HCT116 (cell line): ENCODE data around the gene CLSTN3. TPM values are rescaled to one million over a fixed set of nuclear protein-coding genes. Genes with fewer than 3 reads are reported as not detected.
A peak's percentile ranks its signal among the peaks of the same experiment; 100 is the strongest.

Experiments
- ATAC-seq: fragments of 200-7000 bp; cut with Tn5 transposase; 2 replicates; pipeline ENCODE4 v1.9.1; 2020; ENCODE audit warnings: mild to moderate bottlenecking, moderate library complexity
- BruUV-seq: library from RNA; stranded (reverse); fragments of 400-500 nt; replicated peaks from 2 replicates; lab custom pipeline; 2021; lab: Mats Ljungman, UMichigan
- CTCF ChIA-PET: fragments of 300-600 bp; sonication (Branson Sonifier 250); formaldehyde crosslinking; loops from one replicate; lab custom pipeline; 2021; ENCODE audit warnings: antibody characterized with exemption; lab: Charles Lee
- POLR2A ChIA-PET: fragments of 300-600, 350-600 bp; sonication (Branson Sonifier 250); formaldehyde crosslinking; loops from one replicate; lab custom pipeline; 2021; ENCODE audit warnings: antibody characterized with exemption; lab: Charles Lee
- RAD21 ChIA-PET, 2 experiments: fragments of 300-600 bp; sonication (Branson Sonifier 250); formaldehyde crosslinking; loops; one replicate each; lab custom pipeline; 2023; ENCODE audit warnings: low total read pairs in 2 of 2; ENCODE audit not compliant: uncharacterized antibody in 2 of 2, unreplicated experiment in 2 of 2, low non-redundant PET in 1 of 2; lab: Charles Lee
- DNase-seq: peaks from one replicate; pipeline ENCODE4 v3.0.0-alpha.2; 2010; ENCODE audit warnings: low read depth, low spot score
- H2AFZ ChIP-seq: fragments of 200-600 bp; shearing (Covaris generic), sonication (generic); 2 replicates; pipeline ENCODE4 v1.6.1; 2017; ENCODE audit warnings: low read depth, mixed run types, mixed read lengths, antibody characterized with exemption, low read length; ENCODE audit not compliant: poor library complexity, severe bottlenecking
- H3K27ac ChIP-seq: 2 replicates; pipeline ENCODE4 v1.5.1; 2012; ENCODE audit warnings: low read depth, low read length
- H3K27me3 ChIP-seq: fragments of 200-600 bp; sonication (generic); 2 replicates; pipeline ENCODE4 v1.6.1; 2016; ENCODE audit warnings: mixed run types, low read length, mixed read lengths; ENCODE audit not compliant: insufficient read depth
- H3K36me3 ChIP-seq, 2 experiments: fragments of 200-500 bp in 1 of 2; fragments of 200-600 bp in 1 of 2; sonication (Bioruptor generic) in 1 of 2; sonication (generic) in 1 of 2; 2 replicates each; pipeline versions ENCODE4 v1.5.1 to v1.6.1; 2014 to 2016; ENCODE audit warnings: low read length in 2 of 2, inconsistent platforms in 1 of 2, mixed read lengths in 1 of 2, mixed run types in 1 of 2; ENCODE audit not compliant: insufficient read depth in 2 of 2, control insufficient read depth in 1 of 2
- H3K4me1 ChIP-seq, 2 experiments: fragments of 200-600 bp in 1 of 2; sonication (generic) in 1 of 2; 2 replicates each; pipeline versions ENCODE4 v1.5.1 to v1.6.1; 2012 to 2017; ENCODE audit warnings: low read length in 2 of 2, inconsistent platforms in 1 of 2, mild to moderate bottlenecking in 1 of 2, mixed read lengths in 1 of 2, mixed run types in 1 of 2, moderate library complexity in 1 of 2; ENCODE audit not compliant: insufficient read depth in 2 of 2, control insufficient read depth in 1 of 2
- H3K4me2 ChIP-seq: fragments of 200-600 bp; sonication (generic); 2 replicates; pipeline ENCODE4 v1.6.1; 2017; ENCODE audit warnings: mixed run types, low read length, mixed read lengths
- H3K4me3 ChIP-seq, 2 experiments: fragments of 200-600 bp in 1 of 2; sonication (generic) in 1 of 2; replicated peaks in 1 of 2; 2 replicates each; pipeline ENCODE4 v1.5.1; 2011 to 2016; ENCODE audit warnings: low read length in 2 of 2, control low read depth in 1 of 2, low read depth in 1 of 2, mild to moderate bottlenecking in 1 of 2, mixed read lengths in 1 of 2, mixed run types in 1 of 2
- H3K79me2 ChIP-seq: fragments of 200-600 bp; sonication (generic); 2 replicates; pipeline ENCODE4 v1.6.1; 2017; ENCODE audit warnings: mild to moderate bottlenecking, mixed run types, low read length, moderate library complexity, mixed read lengths; ENCODE audit not compliant: insufficient read depth
- H3K9ac ChIP-seq: fragments of 200-600 bp; sonication (generic); 2 replicates; pipeline ENCODE4 v1.6.1; 2016; ENCODE audit warnings: low read length, mixed read lengths
- H3K9me2 ChIP-seq: fragments of 200-600 bp; sonication (generic), shearing (Covaris generic); 2 replicates; pipeline ENCODE4 v1.6.1; 2017; ENCODE audit warnings: mixed run types, mild to moderate bottlenecking, moderate library complexity; ENCODE audit not compliant: insufficient read depth
- H3K9me3 ChIP-seq, 2 experiments: fragments of 200-500 bp in 1 of 2; fragments of 200-600 bp in 1 of 2; sonication (Bioruptor generic) in 1 of 2; sonication (generic) in 1 of 2; 2 replicates each; pipeline ENCODE4 v1.6.1; 2014 to 2017; ENCODE audit warnings: low read length in 2 of 2, mixed read lengths in 2 of 2, inconsistent platforms in 1 of 2, low read depth in 1 of 2, mild to moderate bottlenecking in 1 of 2, mixed run types in 1 of 2, moderate library complexity in 1 of 2; ENCODE audit not compliant: control insufficient read depth in 1 of 2, insufficient read depth in 1 of 2
- H4K20me1 ChIP-seq: fragments of 200-600 bp; sonication (generic), shearing (Covaris generic); 2 replicates; pipeline ENCODE4 v1.6.1; 2017; ENCODE audit warnings: mixed run types, mild to moderate bottlenecking, moderate library complexity; ENCODE audit not compliant: insufficient read depth
- CTCF ChIP-seq, 3 experiments: fragments of 200-600 bp in 1 of 3; sonication (generic) in 1 of 3; IDR thresholded peaks in 2 of 3; conservative IDR thresholded peaks in 1 of 3; 2 replicates each; pipeline ENCODE4 v1.5.1; 2012 to 2017; ENCODE audit warnings: low read depth in 2 of 3, low read length in 2 of 3, antibody characterized with exemption in 1 of 3, borderline replicate concordance in 1 of 3, control low read depth in 1 of 3, mild to moderate bottlenecking in 1 of 3, mixed read lengths in 1 of 3, mixed run types in 1 of 3, moderate library complexity in 1 of 3; ENCODE audit not compliant: insufficient read depth in 1 of 3
- ELF1 ChIP-seq: IDR thresholded peaks from 2 replicates; pipeline ENCODE4 v1.6.1; 2012; ENCODE audit warnings: low read depth, borderline replicate concordance
- RAD21 ChIP-seq: IDR thresholded peaks from 2 replicates; pipeline ENCODE4 v1.6.1; 2012; ENCODE audit warnings: low read depth, mild to moderate bottlenecking
- SP1 ChIP-seq: IDR thresholded peaks from 2 replicates; pipeline ENCODE4 v1.6.1; 2012; ENCODE audit warnings: low read depth
- SRF ChIP-seq: IDR thresholded peaks from 2 replicates; pipeline ENCODE4 v1.6.1; 2012; ENCODE audit warnings: low read depth
- intact Hi-C: fragments of 100-400 bp; cut with micrococcal nuclease; formaldehyde crosslinking; loops from 2 replicates; pipeline ENCODE4 v1.10.0; 2022
- total RNA-seq: library from RNA; stranded (reverse); gene quantifications from one replicate; pipeline ENCODE4 v1.2.1, GENCODE V29; 2021; ENCODE audit not compliant: unreplicated experiment

CLSTN3 gene
- total RNA-seq, 1 experiment from 2014 or later: 23.0 TPM

GRCh38 chr12:7092229-7092985 lies 37.8 kb upstream of the CLSTN3 start, which contains the start of gene C1R:
TSS of gene C1R (minus strand) at chr12:7092445. CDS start at chr12:7092388, 57 bp downstream.
- no peaks in the 10 kb centered on the region for H3K9me2 ChIP-seq
- H3K4me1 ChIP-seq: peaks cover 0 to 6% of the 10 kb centered on the region in 2 experiments; a peak in 1 of 4 replicates
- peak; percentile 84 to 89 (median 87) for TF ChIP-seq CTCF (IDR thresholded peaks at IDR 0.05 in 2 of 3, conservative IDR thresholded peaks at IDR 0.05 in 1 of 3; ENCODE audit: borderline replicate concordance in 1 of 3, insufficient read depth in 1 of 3, low read depth in 2 of 3, low read length in 2 of 3)
- peak; percentile 84 for TF ChIP-seq RAD21
- no peak for TF ChIP-seq SP1
- no peak for TF ChIP-seq SRF
- TF ChIP-seq ELF1: no peak
- TF ChIP-seq, all 23 proteins: peak for 2
- no peak within 1 kb of the TSS for H2AFZ ChIP-seq
- no peaks in the 10 kb centered on the region for H3K79me2 ChIP-seq
- no peak within 1 kb of the TSS for H3K4me3 ChIP-seq
- H3K9me3 ChIP-seq: no peaks in the 10 kb centered on the region
- 0 out of 2 replicates have a peak, but pooled peaks cover 2% of the 10 kb centered on the region for H3K27me3 ChIP-seq
- CTCF ChIA-PET: interaction anchor here (0.7 to 1.1 kb wide), 2 partner anchors 15 to 148 kb away, joined by 3 to 4 read pairs; no protein-coding TSS in a partner anchor
- H3K4me2 ChIP-seq: peak within 1 kb of the TSS; percentile 54
- DNase-seq (no peak), ATAC-seq (peak; percentile 85)
- intact Hi-C loops: loop anchor here (1.0 to 5.0 kb wide), 3 partner anchors 120 to 168 kb away; partner anchors contain the start of genes C12orf57, EMG1 and PHB2
- H3K27ac ChIP-seq: peak within 1 kb of the TSS; percentile 13; the same call in 1 of the 2 replicates
- H4K20me1 ChIP-seq: no peaks in the 10 kb centered on the region
- H3K9ac ChIP-seq: no peak within 1 kb of the TSS
- H3K36me3 ChIP-seq: no peaks in the 10 kb centered on the region
- RAD21 ChIA-PET: no interaction called here
- POLR2A ChIA-PET: interaction anchor here (0.8 kb wide), 1 partner anchor 16 kb away, joined by 3 read pairs; no protein-coding TSS in a partner anchor
- BruUV-seq: no TSS peak
